Activated CD4-positive, alpha-beta T cell treated with anti-CD3 and anti-CD28 coated beads for 36 hours (primary cell): ENCODE measurements around the gene MESD. TPM values are rescaled to one million over a fixed set of nuclear protein-coding genes. Genes with fewer than 3 reads are reported as not detected.

Experiments
- ATAC-seq: fragments of 200-7000 bp; cut with Tn5 transposase; one replicate; pipeline ENCODE4 v1.10.0; 2021; ENCODE audit warnings: mild to moderate bottlenecking, moderate library complexity
- CTCF ChIA-PET: fragments of 350-600 bp; sonication (Branson Sonifier 250); formaldehyde crosslinking; loops from one replicate; lab custom pipeline; 2021; ENCODE audit warnings: antibody characterized with exemption; lab: Charles Lee
- POLR2A ChIA-PET: fragments of 350-600 bp; sonication (Branson Sonifier 250); formaldehyde crosslinking; loops from one replicate; lab custom pipeline; 2021; ENCODE audit warnings: antibody characterized with exemption, inconsistent platforms; lab: Charles Lee
- DNase-seq: peaks from one replicate; pipeline ENCODE4 v3.0.0-alpha.2; 2020
- H3K27ac Mint-ChIP-seq: one replicate; pipeline ENCODE4 v1.8.0; 2021; ENCODE audit warnings: mixed read lengths
- H3K27me3 Mint-ChIP-seq: one replicate; pipeline ENCODE4 v1.8.0; 2021; ENCODE audit warnings: mixed read lengths
- H3K36me3 Mint-ChIP-seq: one replicate; pipeline ENCODE4 v1.8.0; 2021; ENCODE audit warnings: low read depth, mixed read lengths
- H3K4me1 Mint-ChIP-seq: one replicate; pipeline ENCODE4 v1.8.0; 2021; ENCODE audit warnings: mixed read lengths
- H3K4me3 Mint-ChIP-seq: one replicate; pipeline ENCODE4 v1.8.0; 2021; ENCODE audit warnings: mild to moderate bottlenecking, moderate library complexity, mixed read lengths
- H3K9me3 Mint-ChIP-seq: one replicate; pipeline ENCODE4 v1.8.0; 2021; ENCODE audit warnings: low read depth, mixed read lengths
- intact Hi-C, 2 experiments: fragments of 100-400 bp; cut with DNase I in 1 of 2; cut with micrococcal nuclease in 1 of 2; formaldehyde crosslinking; loops; one replicate each; pipeline versions ENCODE4 v1.14.2 to v1.15.1; 2022 to 2024; cut with DNase I, micrococcal nuclease
- total RNA-seq, 2 experiments: library from RNA; stranded (reverse); gene quantifications; one replicate each; pipeline ENCODE4 v1.2.3, GENCODE V29; 2021

Gene MESD
- 10 to 100 TPM; 18.6 to 21.7 TPM for total RNA-seq

GRCh38 chr15:80989518-80990478 lies at the start of gene MESD:
TSS of gene MESD (minus strand) at chr15:80989819. CDS start at chr15:80989791, 28 bp downstream.
- H3K27ac Mint-ChIP-seq, result peak within 1 kb of the TSS; percentile 89
- DNase-seq, result peak; percentile 99
- ChIA-PET POLR2A (no interaction called here), CTCF (interaction anchor here (0.6 to 2.3 kb wide), 4 partner anchors 11 to 1394 kb away, joined by 3 to 8 read pairs (median 6); partner anchors contain the start of gene TLNRD1)
- peaks cover 50% of the 10 kb centered on the region for H3K4me1 Mint-ChIP-seq
- H3K27me3 Mint-ChIP-seq, result no peaks in the 10 kb centered on the region
- H3K36me3 Mint-ChIP-seq, result peaks cover 16% of the 10 kb centered on the region
- no peaks in the 10 kb centered on the region for H3K9me3 Mint-ChIP-seq
- peak; percentile 99 for ATAC-seq
- intact Hi-C loops, result loop anchor here (1.0 to 10.0 kb wide), 7 partner anchors 11 to 1548 kb away; partner anchors contain the start of genes TLNRD1 (in 2 of the 2), ABHD17C (in 1 of the 2), MEX3B (in 1 of the 2) and STARD5 (in 1 of the 2)
- peak within 1 kb of the TSS; percentile 94 for H3K4me3 Mint-ChIP-seq

GRCh38 chr15:81038975-81039607 lies 49.5 kb upstream of the MESD start:
- DNase-seq (no peak), ATAC-seq (peak; percentile 36)
- CTCF ChIA-PET, result interaction anchor here (0.6 to 2.3 kb wide), 3 partner anchors 10 to 227 kb away, joined by 3 to 6 read pairs (median 3); no protein-coding TSS in a partner anchor
- POLR2A ChIA-PET, result no interaction called here
- H3K4me1 Mint-ChIP-seq, result peaks cover 7% of the 10 kb centered on the region
- H3K36me3 Mint-ChIP-seq, result no peaks in the 10 kb centered on the region
- H3K4me3 Mint-ChIP-seq, result no peak overlapping the region
- intact Hi-C loops, result no loop called here
- no peaks in the 10 kb centered on the region for H3K27me3 Mint-ChIP-seq
- H3K9me3 Mint-ChIP-seq, result no peaks in the 10 kb centered on the region
- H3K27ac Mint-ChIP-seq, result no peak overlapping the region

GRCh38 chr15:81037952-81038743 lies 48.5 kb upstream of the MESD start:
- Mint-ChIP-seq H3K4me3 (no peak overlapping the region), H3K9me3 (no peaks in the 10 kb centered on the region), H3K27me3 (no peaks in the 10 kb centered on the region), H3K36me3 (no peaks in the 10 kb centered on the region), H3K4me1 (peaks cover 7% of the 10 kb centered on the region), H3K27ac (no peak overlapping the region)
- ATAC-seq, result no peak
- intact Hi-C loops, result no loop called here
- no peak for DNase-seq
- POLR2A ChIA-PET, result no interaction called here
- CTCF ChIA-PET, result interaction anchor here (0.6 to 2.3 kb wide), 4 partner anchors 11 to 267 kb away, joined by 3 to 6 read pairs (median 3); no protein-coding TSS in a partner anchor

DNA sequence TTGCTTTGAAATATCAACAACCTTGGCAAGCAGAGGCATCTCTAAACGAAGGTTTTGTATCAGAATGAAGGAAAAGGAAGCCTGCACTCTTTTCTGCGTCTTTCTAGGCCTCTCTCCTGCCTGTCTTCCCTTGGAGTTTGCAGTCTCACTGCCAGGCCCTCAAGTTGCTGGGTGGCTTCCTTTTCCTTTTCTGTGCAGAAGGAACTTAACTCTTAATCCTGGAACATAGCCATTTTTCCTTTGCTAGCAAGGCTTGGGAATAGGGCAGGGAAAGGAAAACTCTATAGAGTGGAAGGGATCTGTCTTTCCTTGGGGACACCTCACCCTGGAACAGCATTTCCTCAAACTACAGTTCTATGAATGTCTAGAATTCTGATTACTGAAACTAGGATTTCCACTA lies 43.9 kb upstream of the MESD start:
- no peak overlapping the region for H3K4me3 Mint-ChIP-seq
- H3K27ac Mint-ChIP-seq, result no peak overlapping the region
- no peak for ATAC-seq
- peaks cover 3% of the 10 kb centered on the region for H3K36me3 Mint-ChIP-seq
- POLR2A ChIA-PET, result no interaction called here
- no peak for DNase-seq
- intact Hi-C loops, result no loop called here
- peaks cover 8% of the 10 kb centered on the region for H3K9me3 Mint-ChIP-seq
- H3K4me1 Mint-ChIP-seq, result peaks cover 5% of the 10 kb centered on the region
- CTCF ChIA-PET, result interaction anchor here (0.9 to 1.3 kb wide), 2 partner anchors 63 to 232 kb away, joined by 3 to 6 read pairs; no protein-coding TSS in a partner anchor
- H3K27me3 Mint-ChIP-seq, result no peaks in the 10 kb centered on the region

DNA sequence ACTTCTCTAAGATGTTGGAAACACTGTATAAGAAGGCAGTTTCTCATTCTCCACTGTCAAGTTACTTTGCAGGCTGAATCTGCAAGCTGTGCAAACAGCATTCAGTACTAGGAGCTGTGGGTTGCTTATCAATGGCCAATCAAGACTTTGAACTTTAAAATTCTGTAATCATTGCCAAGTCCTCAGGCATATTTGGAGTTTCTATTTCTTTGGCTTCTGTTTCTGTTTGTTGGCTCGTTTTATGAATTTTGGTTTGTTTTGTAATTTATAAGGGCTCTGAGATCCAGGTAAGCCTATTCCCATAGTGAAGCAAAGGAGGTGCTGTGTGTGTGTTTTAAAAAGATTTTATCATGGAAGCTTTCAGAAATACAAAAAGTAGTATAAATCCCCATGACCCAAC lies 43.2 kb upstream of the MESD start:
- CTCF ChIA-PET, result interaction anchor here (0.9 kb wide), 1 partner anchor 233 kb away, joined by 3 read pairs; no protein-coding TSS in a partner anchor
- DNase-seq, result no peak
- intact Hi-C loops, result no loop called here
- H3K27ac Mint-ChIP-seq, result no peak overlapping the region
- peaks cover 8% of the 10 kb centered on the region for H3K9me3 Mint-ChIP-seq
- POLR2A ChIA-PET, result no interaction called here
- no peak overlapping the region for H3K4me3 Mint-ChIP-seq
- no peaks in the 10 kb centered on the region for H3K27me3 Mint-ChIP-seq
- H3K4me1 Mint-ChIP-seq, result peaks cover 5% of the 10 kb centered on the region
- H3K36me3 Mint-ChIP-seq, result peaks cover 3% of the 10 kb centered on the region
- no peak for ATAC-seq

- peaks cover 5% of the 10 kb centered on the region for H3K4me1 Mint-ChIP-seq
- intact Hi-C loops, result no loop called here
- H3K9me3 Mint-ChIP-seq, result peaks cover 8% of the 10 kb centered on the region
- H3K27ac Mint-ChIP-seq, result no peak overlapping the region
- peaks cover 3% of the 10 kb centered on the region for H3K36me3 Mint-ChIP-seq
- no peaks in the 10 kb centered on the region for H3K27me3 Mint-ChIP-seq
- no peak for DNase-seq
- POLR2A ChIA-PET, result no interaction called here
- ATAC-seq, result no peak
- CTCF ChIA-PET, result no interaction called here
- H3K4me3 Mint-ChIP-seq, result no peak overlapping the region
Observed at GRCh38 chr15:81032355-81032754, 42.7 kb upstream of the MESD start.

DNA sequence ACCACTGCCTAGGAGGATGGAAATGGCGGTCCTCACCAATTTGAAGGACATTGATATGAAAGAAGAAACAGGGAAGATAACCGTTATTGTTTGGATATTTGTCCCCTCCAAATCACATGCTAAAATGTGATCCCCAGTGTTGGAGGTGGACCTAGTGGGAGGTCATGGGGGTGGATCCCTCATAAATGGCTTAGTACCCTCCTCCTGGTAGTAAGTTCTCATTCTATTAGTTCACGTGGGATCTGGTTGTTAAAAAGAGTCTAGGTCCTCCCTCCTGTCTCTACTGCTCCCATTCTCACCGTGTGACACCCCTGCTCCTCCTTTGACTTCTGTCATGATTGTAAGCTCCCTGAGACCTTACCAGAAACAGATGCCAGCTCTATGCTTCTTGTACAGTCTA lies 41.6 kb upstream of the MESD start:
- ChIA-PET CTCF (no interaction called here), POLR2A (no interaction called here)
- no peak overlapping the region for H3K27ac Mint-ChIP-seq
- intact Hi-C loops, result no loop called here
- DNase-seq (no peak), ATAC-seq (no peak)
- H3K4me1 Mint-ChIP-seq, result peaks cover 11% of the 10 kb centered on the region
- H3K9me3 Mint-ChIP-seq, result peaks cover 8% of the 10 kb centered on the region
- H3K4me3 Mint-ChIP-seq, result no peak overlapping the region
- H3K27me3 Mint-ChIP-seq, result no peaks in the 10 kb centered on the region
- peaks cover 3% of the 10 kb centered on the region for H3K36me3 Mint-ChIP-seq

- peaks cover 17% of the 10 kb centered on the region for H3K4me1 Mint-ChIP-seq
- intact Hi-C loops, result no loop called here
- peaks cover 3% of the 10 kb centered on the region for H3K36me3 Mint-ChIP-seq
- no peak for DNase-seq
- ATAC-seq, result no peak
- no peak overlapping the region for H3K4me3 Mint-ChIP-seq
- H3K27me3 Mint-ChIP-seq, result no peaks in the 10 kb centered on the region
- peaks cover 8% of the 10 kb centered on the region for H3K9me3 Mint-ChIP-seq
- ChIA-PET POLR2A (no interaction called here), CTCF (interaction anchor here (1.4 kb wide), 1 partner anchor 236 kb away, joined by 6 read pairs; no protein-coding TSS in a partner anchor)
- no peak overlapping the region for H3K27ac Mint-ChIP-seq
Observed at GRCh38 chr15:81030301-81030750, 40.7 kb upstream of the MESD start.

DNA sequence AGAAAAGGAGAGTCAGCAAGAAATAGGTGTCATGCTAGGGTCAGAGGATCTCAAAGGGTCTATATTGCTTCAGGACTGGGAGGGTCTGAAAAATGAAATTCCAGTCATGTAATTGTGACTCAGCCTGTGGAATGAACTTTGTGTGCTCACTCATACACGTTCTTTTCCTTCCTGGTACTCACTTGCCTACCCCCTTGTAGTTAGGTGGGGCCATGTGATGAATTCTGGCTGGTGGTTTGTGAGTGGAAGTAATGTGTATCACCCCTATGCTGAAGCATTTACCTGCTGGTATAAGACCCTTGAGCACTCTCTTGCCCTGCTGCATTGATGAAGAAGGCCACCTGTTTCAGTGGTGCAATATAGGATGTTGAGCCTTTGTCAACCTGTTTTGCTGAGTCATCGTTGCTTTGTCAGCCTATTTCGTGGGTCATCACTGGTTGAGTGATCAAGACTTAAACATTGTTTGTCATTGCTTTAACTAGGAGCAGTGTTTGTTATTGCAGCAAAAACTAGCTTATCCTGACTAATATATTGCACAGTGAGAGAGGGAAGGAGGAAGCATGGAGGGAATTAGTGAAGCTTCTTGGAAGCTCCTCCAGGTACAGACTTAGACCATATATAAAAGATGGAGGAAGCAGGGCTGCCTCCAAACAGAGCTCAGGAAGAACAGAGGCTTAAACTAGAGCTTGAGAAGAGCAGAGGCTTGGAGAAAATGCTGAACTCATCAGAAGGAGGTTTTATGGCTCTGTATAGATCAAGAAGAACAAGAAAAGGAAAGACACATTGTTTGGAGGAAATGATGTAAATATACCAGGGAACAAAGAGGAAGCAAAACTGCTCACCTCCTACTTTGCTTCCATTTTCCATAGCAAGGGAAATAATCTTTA lies 40.0 kb upstream of the MESD start:
- DNase-seq, result no peak
- H3K9me3 Mint-ChIP-seq, result peaks cover 8% of the 10 kb centered on the region
- H3K36me3 Mint-ChIP-seq, result peaks cover 3% of the 10 kb centered on the region
- peaks cover 23% of the 10 kb centered on the region for H3K4me1 Mint-ChIP-seq
- no peaks in the 10 kb centered on the region for H3K27me3 Mint-ChIP-seq
- H3K27ac Mint-ChIP-seq, result no peak overlapping the region
- intact Hi-C loops, result no loop called here
- ChIA-PET POLR2A (no interaction called here), CTCF (interaction anchor here (1.4 kb wide), 1 partner anchor 237 kb away, joined by 6 read pairs; no protein-coding TSS in a partner anchor)
- H3K4me3 Mint-ChIP-seq, result no peak overlapping the region
- no peak for ATAC-seq
